Endometrial microvascular endothelial cells (primary cell): Measurements from ENCODE around the gene ZBTB47. TPM values are rescaled to one million over a fixed set of nuclear protein-coding genes. Genes with fewer than 3 reads are reported as not detected.

Experiments
- in situ Hi-C: cut with HindIII; loops from 2 replicates; pipeline ENCODE4 v1.10.0; 2017; ENCODE audit warnings: low sequenced_read_pairs, low pct_unique_long_range_greater_than_20kb; ENCODE audit errors: inconsistent ontology term
- total RNA-seq: library from RNA; depleted of rRNA; stranded (reverse); fragments of >200 nt; gene quantifications from one replicate; pipeline ENCODE4 v1.2.3, GENCODE V29; 2015; ENCODE audit errors: inconsistent ontology term

Gene ZBTB47
- total RNA-seq, 1 donor from 2014 or later = 10.9 TPM

- in situ Hi-C loops = no loop called here
Measured at GRCh38 chr3:42680271-42680670, 26.8 kb downstream of the ZBTB47 start.

GRCh38 chr3:42680806-42681205, 27.3 kb downstream of the ZBTB47 start:
- in situ Hi-C loops = no loop called here

- in situ Hi-C loops = no loop called here
Measured at GRCh38 chr3:42681361-42682038, 28.0 kb downstream of the ZBTB47 start.

GRCh38 chr3:42682301-42683070, 29.0 kb downstream of the ZBTB47 start:
- in situ Hi-C loops = no loop called here

- in situ Hi-C loops = no loop called here
Measured at GRCh38 chr3:42683875-42684598, 30.5 kb downstream of the ZBTB47 start.

GRCh38 chr3:42684632-42685362, 31.3 kb downstream of the ZBTB47 start:
- in situ Hi-C loops = no loop called here

GRCh38 chr3:42685363-42685881, 31.9 kb downstream of the ZBTB47 start, which contains the start of gene KLHL40:
Gene KLHL40 (plus strand): TSS chr3:42685537. CDS start chr3:42685619, 82 bp downstream.
- in situ Hi-C loops = no loop called here

- in situ Hi-C loops = no loop called here
Measured at GRCh38 chr3:42685891-42686820, 32.7 kb downstream of the ZBTB47 start.

- in situ Hi-C loops = no loop called here
Measured at GRCh38 chr3:42686832-42687650, 33.5 kb downstream of the ZBTB47 start.

- in situ Hi-C loops = no loop called here
Measured at GRCh38 chr3:42688016-42688415, 34.5 kb downstream of the ZBTB47 start.

- in situ Hi-C loops = no loop called here
Measured at GRCh38 chr3:42688487-42689420, 35.3 kb downstream of the ZBTB47 start.

GRCh38 chr3:42689421-42690014, 36.0 kb downstream of the ZBTB47 start:
- in situ Hi-C loops = no loop called here

GRCh38 chr3:42690191-42690590, 36.7 kb downstream of the ZBTB47 start:
- in situ Hi-C loops = no loop called here

GRCh38 chr3:42690766-42691680, 37.5 kb downstream of the ZBTB47 start:
- in situ Hi-C loops = no loop called here
